Measurements from ENCODE around the gene IGSF1.

The IGSF1 gene

DNA sequence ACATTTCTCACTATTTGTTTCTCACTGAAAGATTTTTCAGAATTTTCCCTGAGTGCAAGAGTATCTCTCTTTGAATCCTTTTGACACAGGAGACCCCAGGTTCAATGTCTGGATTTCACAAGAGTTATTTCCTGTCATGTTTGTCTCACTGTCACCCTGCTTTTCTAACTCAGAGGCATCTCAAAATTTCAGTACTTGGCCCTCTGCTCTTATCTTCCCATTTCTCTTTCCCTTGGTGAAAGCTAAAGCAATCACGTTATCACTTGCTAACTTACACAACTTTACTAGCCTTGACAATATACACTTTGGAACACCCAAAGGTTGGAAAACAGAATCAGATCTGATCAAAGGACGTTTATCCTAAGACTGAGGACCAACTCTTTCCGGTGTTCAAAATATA, 17.3 kb downstream of the IGSF1 start:
- H3F3A ChIP-seq (ENCODE audit: control insufficient read depth, insufficient read depth), result no peaks in the 10 kb centered on the region
- H3K36me3 ChIP-seq (ENCODE audit: control insufficient read depth, low read length), result no peaks in the 10 kb centered on the region
- TF ChIP-seq CTCF (IDR thresholded peaks at IDR 0.05; ENCODE audit: low read depth, low read length, poor library complexity, severe bottlenecking) (no peak), EZH2phosphoT487 (IDR thresholded peaks at IDR 0.05; ENCODE audit: borderline replicate concordance, low read length) (no peak)
- H3K4me2 ChIP-seq (ENCODE audit: low read length), result no peak overlapping the region
- H4K20me1 ChIP-seq (ENCODE audit: control insufficient read depth, insufficient read depth, low read depth, low read length), result no peaks in the 10 kb centered on the region
- no peaks in the 10 kb centered on the region for H3K9me3 ChIP-seq (ENCODE audit: control insufficient read depth, insufficient read depth, low read length)
- no peaks in the 10 kb centered on the region for H3K27me3 ChIP-seq (ENCODE audit: control insufficient read depth, low read length)
- H3K4me3 ChIP-seq (ENCODE audit: low read length), result no peak overlapping the region
- H3K9me2 ChIP-seq (replicated peaks; ENCODE audit: control insufficient read depth, low read length), result no peaks in the 10 kb centered on the region
- H3K27ac ChIP-seq (ENCODE audit: low read depth, low read length), result no peak overlapping the region
- H3K79me2 ChIP-seq (ENCODE audit: control insufficient read depth, low read length), result no peaks in the 10 kb centered on the region
- no peaks in the 10 kb centered on the region for H3K4me1 ChIP-seq (ENCODE audit: control insufficient read depth, low read length)

GRCh38 chrX:131271274-131271673, 17.8 kb downstream of the IGSF1 start:
- H3K27ac ChIP-seq (ENCODE audit: low read depth, low read length), result no peak overlapping the region
- H3K36me3 ChIP-seq (ENCODE audit: control insufficient read depth, low read length), result no peaks in the 10 kb centered on the region
- H3K27me3 ChIP-seq (ENCODE audit: control insufficient read depth, low read length), result no peaks in the 10 kb centered on the region
- no peak for TF ChIP-seq EZH2phosphoT487 (IDR thresholded peaks at IDR 0.05; ENCODE audit: borderline replicate concordance, low read length)
- TF ChIP-seq CTCF (IDR thresholded peaks at IDR 0.05; ENCODE audit: low read depth, low read length, poor library complexity, severe bottlenecking), result no peak
- no peaks in the 10 kb centered on the region for H3K4me1 ChIP-seq (ENCODE audit: control insufficient read depth, low read length)
- H3K79me2 ChIP-seq (ENCODE audit: control insufficient read depth, low read length), result no peaks in the 10 kb centered on the region
- no peak overlapping the region for H3K4me2 ChIP-seq (ENCODE audit: low read length)
- H3K4me3 ChIP-seq (ENCODE audit: low read length), result no peak overlapping the region
- no peaks in the 10 kb centered on the region for H3K9me3 ChIP-seq (ENCODE audit: control insufficient read depth, insufficient read depth, low read length)
- H4K20me1 ChIP-seq (ENCODE audit: control insufficient read depth, insufficient read depth, low read depth, low read length), result no peaks in the 10 kb centered on the region
- H3F3A ChIP-seq (ENCODE audit: control insufficient read depth, insufficient read depth), result no peaks in the 10 kb centered on the region
- no peaks in the 10 kb centered on the region for H3K9me2 ChIP-seq (replicated peaks; ENCODE audit: control insufficient read depth, low read length)

DNA sequence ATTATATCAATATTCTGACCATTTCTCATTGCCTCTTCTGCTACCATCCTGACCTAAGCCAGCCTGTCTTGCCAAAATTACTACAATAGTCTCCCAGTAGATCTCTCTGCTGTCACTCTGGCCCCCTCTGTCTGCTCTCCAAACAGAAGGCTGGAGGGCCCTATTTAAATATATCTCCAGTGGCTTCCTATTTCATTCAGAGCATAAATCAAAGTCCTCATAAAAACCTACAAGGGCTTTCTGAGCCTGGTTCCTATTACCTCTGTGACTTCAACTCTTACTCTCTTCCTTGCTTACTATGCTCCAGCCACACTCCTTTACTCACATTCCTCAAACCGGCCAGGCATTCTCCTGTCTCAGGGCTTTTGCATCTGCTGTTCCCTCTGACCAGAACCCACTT, 19.0 kb downstream of the IGSF1 start:
- Histone ChIP-seq H3K79me2 (ENCODE audit: control insufficient read depth, low read length) (no peaks in the 10 kb centered on the region), H3F3A (ENCODE audit: control insufficient read depth, insufficient read depth) (no peaks in the 10 kb centered on the region), H3K4me1 (ENCODE audit: control insufficient read depth, low read length) (no peaks in the 10 kb centered on the region), H3K4me3 (ENCODE audit: low read length) (no peak overlapping the region), H3K36me3 (ENCODE audit: control insufficient read depth, low read length) (no peaks in the 10 kb centered on the region), H3K9me3 (ENCODE audit: control insufficient read depth, insufficient read depth, low read length) (no peaks in the 10 kb centered on the region), H4K20me1 (ENCODE audit: control insufficient read depth, insufficient read depth, low read depth, low read length) (no peaks in the 10 kb centered on the region), H3K27me3 (ENCODE audit: control insufficient read depth, low read length) (no peaks in the 10 kb centered on the region), H3K27ac (ENCODE audit: low read depth, low read length) (no peak overlapping the region), H3K4me2 (ENCODE audit: low read length) (no peak overlapping the region), H3K9me2 (replicated peaks; ENCODE audit: control insufficient read depth, low read length) (no peaks in the 10 kb centered on the region)
- no peak for TF ChIP-seq CTCF (IDR thresholded peaks at IDR 0.05; ENCODE audit: low read depth, low read length, poor library complexity, severe bottlenecking)
- TF ChIP-seq EZH2phosphoT487 (IDR thresholded peaks at IDR 0.05; ENCODE audit: borderline replicate concordance, low read length), result no peak

DNA sequence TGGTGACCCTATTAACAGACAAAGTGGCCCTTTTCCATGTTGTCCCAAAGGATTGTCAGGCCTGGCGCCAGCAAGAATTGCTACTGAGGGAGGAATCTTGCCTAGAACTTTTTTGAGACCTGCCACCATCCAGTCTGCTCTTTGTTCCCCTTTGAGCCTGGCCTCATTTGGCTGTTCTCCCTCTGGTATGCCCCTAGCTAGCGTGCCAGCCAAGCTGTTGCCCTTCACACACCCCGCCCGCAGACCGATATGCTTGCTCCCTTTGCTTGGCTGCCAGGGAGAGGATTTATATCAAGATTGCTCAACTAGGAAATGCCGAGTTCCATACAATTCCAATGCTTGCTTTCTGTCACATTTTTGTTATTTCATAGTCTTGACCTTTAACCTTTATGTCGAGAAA, 24.4 kb downstream of the IGSF1 start:
- no peaks in the 10 kb centered on the region for H3F3A ChIP-seq (ENCODE audit: control insufficient read depth, insufficient read depth)
- TF ChIP-seq EZH2phosphoT487 (IDR thresholded peaks at IDR 0.05; ENCODE audit: borderline replicate concordance, low read length), result no peak
- TF ChIP-seq CTCF (IDR thresholded peaks at IDR 0.05; ENCODE audit: low read depth, low read length, poor library complexity, severe bottlenecking), result no peak
- no peak overlapping the region for H3K4me2 ChIP-seq (ENCODE audit: low read length)
- H4K20me1 ChIP-seq (ENCODE audit: control insufficient read depth, insufficient read depth, low read depth, low read length), result no peaks in the 10 kb centered on the region
- H3K9me3 ChIP-seq (ENCODE audit: control insufficient read depth, insufficient read depth, low read length), result no peaks in the 10 kb centered on the region
- H3K27me3 ChIP-seq (ENCODE audit: control insufficient read depth, low read length), result no peaks in the 10 kb centered on the region
- H3K27ac ChIP-seq (ENCODE audit: low read depth, low read length), result no peak overlapping the region
- no peaks in the 10 kb centered on the region for H3K36me3 ChIP-seq (ENCODE audit: control insufficient read depth, low read length)
- no peak overlapping the region for H3K4me3 ChIP-seq (ENCODE audit: low read length)
- no peaks in the 10 kb centered on the region for H3K9me2 ChIP-seq (replicated peaks; ENCODE audit: control insufficient read depth, low read length)
- no peaks in the 10 kb centered on the region for H3K79me2 ChIP-seq (ENCODE audit: control insufficient read depth, low read length)
- no peaks in the 10 kb centered on the region for H3K4me1 ChIP-seq (ENCODE audit: control insufficient read depth, low read length)

Measured in DOHH2 (cell line).